CD14-positive monocyte (primary cell): ENCODE measurements around the gene MYCBP2. TPM values are rescaled to one million over a fixed set of nuclear protein-coding genes. Genes with fewer than 3 reads are reported as not detected.

Source experiments
- DNase-seq, 3 donors: peaks; one replicate each; pipeline ENCODE4 v3.0.0-alpha.2; 2011 to 2022
- H2AFZ ChIP-seq: 2 replicates; pipeline ENCODE4 v1.6.0; 2012; ENCODE audit warnings: mild to moderate bottlenecking, low read depth, low read length, inconsistent platforms; ENCODE audit not compliant: insufficient read depth, poor library complexity, severe bottlenecking
- H3K27ac ChIP-seq, 2 donors: 1 replicate in 1 of 2; 2 replicates in 1 of 2; pipeline ENCODE4 v1.5.1; 2012 to 2013; ENCODE audit warnings: low read length in 2 of 2, control low read depth in 1 of 2, inconsistent platforms in 1 of 2, low read depth in 1 of 2, mild to moderate bottlenecking in 1 of 2
- H3K27me3 ChIP-seq, 2 donors: one replicate each; pipeline versions ENCODE4 v1.6.0 to v1.6.1; 2011 to 2013; ENCODE audit warnings: low read length in 2 of 2; ENCODE audit not compliant: control insufficient read depth in 2 of 2, insufficient read depth in 2 of 2
- H3K36me3 ChIP-seq, 2 donors: replicated peaks in 1 of 2; 1 replicate in 1 of 2; 2 replicates in 1 of 2; pipeline versions ENCODE4 v1.5.1 to v1.6.1; 2012 to 2013; ENCODE audit warnings: low read length in 2 of 2, control low read depth in 1 of 2, inconsistent platforms in 1 of 2, mild to moderate bottlenecking in 1 of 2; ENCODE audit not compliant: insufficient read depth in 2 of 2, control insufficient read depth in 1 of 2
- H3K4me1 ChIP-seq, 2 donors: 1 replicate in 1 of 2; 2 replicates in 1 of 2; pipeline versions ENCODE4 v1.5.1 to v1.6.1; 2012 to 2013; ENCODE audit warnings: low read length in 2 of 2, control low read depth in 1 of 2, inconsistent platforms in 1 of 2, mild to moderate bottlenecking in 1 of 2, moderate library complexity in 1 of 2; ENCODE audit not compliant: insufficient read depth in 2 of 2, control insufficient read depth in 1 of 2
- H3K4me2 ChIP-seq: replicated peaks from 2 replicates; pipeline ENCODE3; 2012; ENCODE audit warnings: low read length, moderate library complexity, mild to moderate bottlenecking; ENCODE audit not compliant: poor library complexity, severe bottlenecking; ENCODE audit errors: extremely low read depth
- H3K4me3 ChIP-seq, 3 experiments: fragments of 200-600 bp in 1 of 3; sonication (generic) in 1 of 3; replicated peaks in 1 of 3; 1 replicate in 2 of 3; 2 replicates in 1 of 3; pipeline ENCODE4 v1.5.1; 2011 to 2013; ENCODE audit warnings: low read length in 3 of 3, mild to moderate bottlenecking in 3 of 3, control low read depth in 2 of 3, low read depth in 2 of 3, inconsistent platforms in 1 of 3, moderate library complexity in 1 of 3
- H3K79me2 ChIP-seq: 2 replicates; pipeline ENCODE4 v1.6.0; 2012; ENCODE audit warnings: mild to moderate bottlenecking, control low read depth, inconsistent platforms, low read length, moderate library complexity; ENCODE audit not compliant: insufficient read depth
- H3K9ac ChIP-seq: 2 replicates; pipeline ENCODE4 v1.6.0; 2017; ENCODE audit warnings: low read length, mild to moderate bottlenecking; ENCODE audit not compliant: insufficient read depth, poor library complexity, severe bottlenecking
- H3K9me3 ChIP-seq, 2 donors: replicated peaks in 1 of 2; 1 replicate in 1 of 2; 2 replicates in 1 of 2; pipeline versions ENCODE4 v1.5.1 to v1.6.1; 2012 to 2013; ENCODE audit warnings: low read length in 2 of 2, control low read depth in 1 of 2; ENCODE audit not compliant: control insufficient read depth in 1 of 2, insufficient read depth in 1 of 2
- H4K20me1 ChIP-seq: 2 replicates; pipeline ENCODE4 v1.6.0; 2012; ENCODE audit warnings: mild to moderate bottlenecking, low read length, control low read depth, moderate library complexity; ENCODE audit not compliant: insufficient read depth
- H3K27ac Mint-ChIP-seq, 7 donors: one replicate each; pipeline ENCODE4 v1.8.0; 2020; ENCODE audit warnings: mild to moderate bottlenecking in 7 of 7, mixed read lengths in 7 of 7, moderate library complexity in 6 of 7, inconsistent platforms in 2 of 7
- H3K27me3 Mint-ChIP-seq, 3 donors: one replicate each; pipeline ENCODE4 v1.8.0; 2021 to 2022; ENCODE audit warnings: low read depth in 3 of 3, mild to moderate bottlenecking in 3 of 3, mixed read lengths in 3 of 3, moderate library complexity in 3 of 3, inconsistent platforms in 1 of 3
- H3K36me3 Mint-ChIP-seq, 2 donors: one replicate each; pipeline ENCODE4 v1.8.0; 2020; ENCODE audit warnings: mixed read lengths in 2 of 2, inconsistent platforms in 1 of 2, mild to moderate bottlenecking in 1 of 2
- H3K4me1 Mint-ChIP-seq: one replicate; pipeline ENCODE4 v1.8.0; 2020; ENCODE audit warnings: mild to moderate bottlenecking, mixed read lengths
- H3K4me3 Mint-ChIP-seq, 2 donors: one replicate each; pipeline ENCODE4 v1.8.0; 2020; ENCODE audit warnings: mild to moderate bottlenecking in 2 of 2, mixed read lengths in 2 of 2, moderate library complexity in 1 of 2
- H3K9me3 Mint-ChIP-seq, 7 donors: one replicate each; pipeline ENCODE4 v1.8.0; 2020 to 2022; ENCODE audit warnings: mixed read lengths in 7 of 7, mild to moderate bottlenecking in 6 of 7, moderate library complexity in 6 of 7, inconsistent platforms in 2 of 7
- CTCF ChIP-seq: fragments of 200-600 bp; IDR thresholded peaks from one replicate; pipeline ENCODE4 v1.8.0; 2022; ENCODE audit warnings: antibody characterized with exemption, mild to moderate bottlenecking
- WGBS: methylation state at CpG from one replicate; pipeline ENCODE4 v1.1.5; 2013; ENCODE audit warnings: missing lambda C conversion rate; ENCODE audit not compliant: insufficient coverage; 5-methylcytosine and 5-hydroxymethylcytosine counted together
- intact Hi-C, 2 donors: fragments of 100-400 bp; cut with micrococcal nuclease; formaldehyde crosslinking; loops; one replicate each; pipeline versions ENCODE4 v1.15.0 to v1.15.1; 2023
- polyA plus RNA-seq, 3 donors: library from polyadenylated mRNA; depleted of rRNA in 1 of 3; unstranded in 2 of 3; stranded (reverse) in 1 of 3; fragments of 300-500 nt in 2 of 3; fragments of >200 nt in 1 of 3; fragmentation: Illumina TruSeq in 2 of 3; gene quantifications; 1 replicate in 2 of 3; 2 replicates in 1 of 3; pipeline ENCODE4 v1.2.3, GENCODE V29; 2012 to 2021

The MYCBP2 gene
- polyA plus RNA-seq, 3 donors, result 7.6 to 51.5 (median 14.4) TPM

- WGBS, result no CpG with 5 or more reads among the region's 1 CpG
- Mint-ChIP-seq H3K27ac (no peak overlapping the region), H3K4me1 (peaks cover 16% of the 10 kb centered on the region), H3K9me3 (peaks cover 0 to 4% (median 0%) of the 10 kb centered on the region in 7 donors), H3K27me3 (no peaks in the 10 kb centered on the region), H3K36me3 (no peaks in the 10 kb centered on the region), H3K4me3 (no peak overlapping the region)
- Histone ChIP-seq H4K20me1 (no peaks in the 10 kb centered on the region), H3K79me2 (no peaks in the 10 kb centered on the region), H3K9ac (no peak overlapping the region), H3K27me3 (no peaks in the 10 kb centered on the region), H3K36me3 (no peaks in the 10 kb centered on the region), H3K9me3 (no peaks in the 10 kb centered on the region), H3K4me3 (no peak overlapping the region), H3K27ac (no peak overlapping the region), H3K4me1 (peaks cover 10 to 12% of the 10 kb centered on the region in 2 donors), H2AFZ (peak overlapping the region; percentile 63), H3K4me2 (no peak overlapping the region)
- intact Hi-C loops, result no loop called here
- TF ChIP-seq CTCF, result no peak
- DNase-seq, result no peak
Observed at GRCh38 chr13:77374339-77374738, 47.4 kb upstream of the MYCBP2 start.

- Mint-ChIP-seq H3K27me3 (no peaks in the 10 kb centered on the region), H3K4me3 (no peak overlapping the region), H3K4me1 (peaks cover 16% of the 10 kb centered on the region), H3K36me3 (no peaks in the 10 kb centered on the region), H3K27ac (peak overlapping the region in 1 of 7 donors; percentile 61), H3K9me3 (peaks cover 0 to 5% (median 0%) of the 10 kb centered on the region in 7 donors)
- Histone ChIP-seq H3K27ac (no peak overlapping the region), H3K4me2 (no peak overlapping the region), H4K20me1 (no peaks in the 10 kb centered on the region), H2AFZ (no peak overlapping the region), H3K79me2 (no peaks in the 10 kb centered on the region), H3K4me3 (no peak overlapping the region), H3K4me1 (peaks cover 10 to 12% of the 10 kb centered on the region in 2 donors), H3K27me3 (no peaks in the 10 kb centered on the region), H3K9ac (no peak overlapping the region), H3K36me3 (no peaks in the 10 kb centered on the region), H3K9me3 (no peaks in the 10 kb centered on the region)
- DNase-seq, result no peak
- TF ChIP-seq CTCF, result no peak
- intact Hi-C loops, result no loop called here
- WGBS, result no CpG with 5 or more reads among the region's 1 CpG
Observed at GRCh38 chr13:77373502-77373901, 46.6 kb upstream of the MYCBP2 start.
